ENCODE measurements around the gene TMEM255B.
"Not testable (repeated sequence)": the region's sequence is repeated elsewhere in the genome, so short reads cannot be mapped to it uniquely, and the experiment has no call there.

- TF ChIP-seq CTCF, POLR2A (IDR thresholded peaks at IDR 0.05): not testable (repeated sequence)
These were observed 32.8 kb upstream of the TMEM255B start for GRCh38 chr13:113726106-113726821.
